ENCODE data around the gene BICC1. TPM values are rescaled to one million over a fixed set of nuclear protein-coding genes. Genes with fewer than 3 reads are reported as not detected.

Gene BICC1
- total RNA-seq, 1 donor from 2014 or later, result 41.0 TPM

GRCh38 chr10:58544135-58544534 is 31.5 kb downstream of the BICC1 start:
- no peaks in the 10 kb centered on the region for H3K27me3 Mint-ChIP-seq (ENCODE audit: unreplicated experiment)
- no peak for DNase-seq (ENCODE audit: extremely low spot score, unreplicated experiment)
- H3K4me3 Mint-ChIP-seq (ENCODE audit: unreplicated experiment), result no peak overlapping the region
- H3K4me1 Mint-ChIP-seq (ENCODE audit: unreplicated experiment), result peaks cover 56% of the 10 kb centered on the region
- no peak for TF ChIP-seq CTCF (IDR thresholded peaks at IDR 0.05)
- H3K9me3 Mint-ChIP-seq (ENCODE audit: unreplicated experiment), result peaks cover 12% of the 10 kb centered on the region
- peaks cover 10% of the 10 kb centered on the region for H3K36me3 Mint-ChIP-seq (ENCODE audit: unreplicated experiment)
- H3K27ac Mint-ChIP-seq (ENCODE audit: unreplicated experiment), result peak overlapping the region; percentile 84

DNA sequence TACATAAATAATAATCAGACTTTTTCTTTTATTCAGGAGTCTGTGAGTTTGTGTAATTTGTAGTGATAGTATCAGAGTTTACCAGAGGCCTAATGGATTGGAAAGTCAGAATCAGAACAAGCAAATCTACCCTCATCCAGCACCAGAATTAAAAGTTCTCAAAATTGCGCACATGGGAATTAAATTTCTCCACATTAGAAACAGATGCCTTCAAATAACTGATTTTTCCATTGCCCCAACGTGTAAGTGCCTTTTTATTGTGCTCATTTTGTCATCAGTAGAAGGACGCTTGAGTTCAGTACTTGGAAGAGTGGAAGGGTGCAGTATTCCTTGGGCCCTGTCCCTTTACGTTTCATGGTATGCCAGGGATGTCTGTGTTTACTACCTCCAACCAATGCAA is 32.8 kb downstream of the BICC1 start:
- no peaks in the 10 kb centered on the region for H3K27me3 Mint-ChIP-seq (ENCODE audit: unreplicated experiment)
- DNase-seq (ENCODE audit: extremely low spot score, unreplicated experiment), result no peak
- H3K9me3 Mint-ChIP-seq (ENCODE audit: unreplicated experiment), result no peaks in the 10 kb centered on the region
- no peak overlapping the region for H3K27ac Mint-ChIP-seq (ENCODE audit: unreplicated experiment)
- peaks cover 53% of the 10 kb centered on the region for H3K4me1 Mint-ChIP-seq (ENCODE audit: unreplicated experiment)
- peaks cover 4% of the 10 kb centered on the region for H3K36me3 Mint-ChIP-seq (ENCODE audit: unreplicated experiment)
- no peak for TF ChIP-seq CTCF (IDR thresholded peaks at IDR 0.05)
- no peak overlapping the region for H3K4me3 Mint-ChIP-seq (ENCODE audit: unreplicated experiment)

- H3K27me3 Mint-ChIP-seq (ENCODE audit: unreplicated experiment), result no peaks in the 10 kb centered on the region
- H3K4me1 Mint-ChIP-seq (ENCODE audit: unreplicated experiment), result peaks cover 54% of the 10 kb centered on the region
- H3K4me3 Mint-ChIP-seq (ENCODE audit: unreplicated experiment), result no peak overlapping the region
- peaks cover 4% of the 10 kb centered on the region for H3K36me3 Mint-ChIP-seq (ENCODE audit: unreplicated experiment)
- no peak for DNase-seq (ENCODE audit: extremely low spot score, unreplicated experiment)
- no peak for TF ChIP-seq CTCF (IDR thresholded peaks at IDR 0.05)
- no peaks in the 10 kb centered on the region for H3K9me3 Mint-ChIP-seq (ENCODE audit: unreplicated experiment)
- H3K27ac Mint-ChIP-seq (ENCODE audit: unreplicated experiment), result no peak overlapping the region
These were observed 33.5 kb downstream of the BICC1 start for GRCh38 chr10:58546137-58546536.

DNA sequence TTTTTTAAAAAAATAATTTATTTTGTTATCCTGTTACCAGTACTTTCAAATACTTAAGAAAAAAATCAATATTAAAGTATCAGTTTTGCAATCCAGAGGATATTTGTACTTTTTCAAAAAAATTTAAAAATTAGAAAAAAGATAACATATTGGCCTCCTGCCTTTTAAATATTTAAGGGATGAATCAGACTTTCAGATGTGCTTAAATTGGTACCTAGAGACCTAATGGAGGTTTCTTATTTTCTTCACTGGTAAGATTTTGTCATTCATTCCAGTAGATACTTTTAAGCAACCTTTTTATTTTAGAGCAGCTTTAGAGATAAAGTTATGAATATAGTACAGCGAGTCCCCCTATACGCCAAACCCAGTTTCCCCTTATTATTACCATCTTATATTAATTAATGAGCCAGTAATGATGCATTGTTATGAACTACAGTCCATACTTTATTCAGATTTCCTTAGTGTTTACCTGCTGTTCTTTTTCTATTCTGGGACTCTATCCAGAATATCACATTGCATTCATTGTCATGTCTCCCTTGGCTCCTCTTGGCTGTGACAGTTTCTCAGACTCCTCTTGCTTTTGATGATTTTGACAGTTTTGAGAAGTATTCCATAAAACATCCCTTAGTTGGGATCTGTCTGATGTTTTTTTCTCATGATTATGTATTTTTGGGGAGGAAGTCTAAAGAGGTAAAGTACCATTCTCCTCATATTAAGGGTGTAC is 34.2 kb downstream of the BICC1 start:
- Mint-ChIP-seq H3K9me3 (ENCODE audit: unreplicated experiment) (no peaks in the 10 kb centered on the region), H3K4me1 (ENCODE audit: unreplicated experiment) (peaks cover 51% of the 10 kb centered on the region), H3K4me3 (ENCODE audit: unreplicated experiment) (no peak overlapping the region), H3K27me3 (ENCODE audit: unreplicated experiment) (no peaks in the 10 kb centered on the region), H3K27ac (ENCODE audit: unreplicated experiment) (no peak overlapping the region), H3K36me3 (ENCODE audit: unreplicated experiment) (peaks cover 4% of the 10 kb centered on the region)
- no peak for TF ChIP-seq CTCF (IDR thresholded peaks at IDR 0.05)
- no peak for DNase-seq (ENCODE audit: extremely low spot score, unreplicated experiment)

GRCh38 chr10:58547963-58548362 is 35.3 kb downstream of the BICC1 start:
- Mint-ChIP-seq H3K4me1 (ENCODE audit: unreplicated experiment) (peaks cover 44% of the 10 kb centered on the region), H3K36me3 (ENCODE audit: unreplicated experiment) (peaks cover 4% of the 10 kb centered on the region), H3K27ac (ENCODE audit: unreplicated experiment) (no peak overlapping the region), H3K9me3 (ENCODE audit: unreplicated experiment) (no peaks in the 10 kb centered on the region), H3K4me3 (ENCODE audit: unreplicated experiment) (no peak overlapping the region), H3K27me3 (ENCODE audit: unreplicated experiment) (no peaks in the 10 kb centered on the region)
- no peak for DNase-seq (ENCODE audit: extremely low spot score, unreplicated experiment)
- no peak for TF ChIP-seq CTCF (IDR thresholded peaks at IDR 0.05)

Measured in osteocyte (in vitro differentiated cells).